ENCODE results near the gene REL.
A peak's percentile ranks its signal among the peaks of the same experiment; 100 is the strongest.

Gene REL

DNA sequence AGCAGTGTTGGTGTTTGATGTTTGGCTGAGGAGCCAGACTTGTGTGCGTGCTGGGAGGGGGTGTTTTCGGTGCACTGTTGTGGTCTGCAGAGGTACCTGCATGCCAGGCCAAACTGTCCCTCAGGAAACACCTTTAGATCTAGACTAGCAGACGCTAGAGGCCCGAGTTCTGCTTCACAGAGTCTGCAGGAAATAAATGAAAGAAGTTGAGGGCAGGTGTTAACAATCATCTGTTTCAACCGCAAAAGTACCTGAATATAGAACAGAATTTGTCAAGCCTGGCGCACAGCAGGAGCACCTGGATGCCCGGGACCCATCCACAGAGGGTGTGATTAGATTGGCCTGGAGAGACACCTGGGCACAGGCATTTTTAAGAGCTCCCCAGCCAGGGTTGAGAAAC is 40.5 kb upstream of the REL start:
- H3K36me3 ChIP-seq (ENCODE audit: insufficient read depth), result no peaks in the 10 kb centered on the region
- H3K9ac ChIP-seq, result no peak overlapping the region; the same call in 1 of the 2 replicates
- TF ChIP-seq, protein P1, sequence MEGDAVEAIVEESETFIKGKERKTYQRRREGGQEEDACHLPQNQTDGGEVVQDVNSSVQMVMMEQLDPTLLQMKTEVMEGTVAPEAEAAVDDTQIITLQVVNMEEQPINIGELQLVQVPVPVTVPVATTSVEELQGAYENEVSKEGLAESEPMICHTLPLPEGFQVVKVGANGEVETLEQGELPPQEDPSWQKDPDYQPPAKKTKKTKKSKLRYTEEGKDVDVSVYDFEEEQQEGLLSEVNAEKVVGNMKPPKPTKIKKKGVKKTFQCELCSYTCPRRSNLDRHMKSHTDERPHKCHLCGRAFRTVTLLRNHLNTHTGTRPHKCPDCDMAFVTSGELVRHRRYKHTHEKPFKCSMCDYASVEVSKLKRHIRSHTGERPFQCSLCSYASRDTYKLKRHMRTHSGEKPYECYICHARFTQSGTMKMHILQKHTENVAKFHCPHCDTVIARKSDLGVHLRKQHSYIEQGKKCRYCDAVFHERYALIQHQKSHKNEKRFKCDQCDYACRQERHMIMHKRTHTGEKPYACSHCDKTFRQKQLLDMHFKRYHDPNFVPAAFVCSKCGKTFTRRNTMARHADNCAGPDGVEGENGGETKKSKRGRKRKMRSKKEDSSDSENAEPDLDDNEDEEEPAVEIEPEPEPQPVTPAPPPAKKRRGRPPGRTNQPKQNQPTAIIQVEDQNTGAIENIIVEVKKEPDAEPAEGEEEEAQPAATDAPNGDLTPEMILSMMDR (conservative IDR thresholded peaks at IDR 0.05; ENCODE audit: low read depth, low read length), result no peak
- H3K79me2 ChIP-seq (ENCODE audit: insufficient read depth, low read depth), result no peaks in the 10 kb centered on the region
- peak overlapping the region; percentile 49 for H3K4me2 ChIP-seq
- no peak overlapping the region for H3K4me3 ChIP-seq (IDR thresholded peaks at IDR 0.05; ENCODE audit: insufficient read depth, low read depth, low read length)
- no peaks in the 10 kb centered on the region for H3K27me3 ChIP-seq (ENCODE audit: insufficient read depth, low read depth)
- peaks cover 53% of the 10 kb centered on the region for H3K4me1 ChIP-seq (ENCODE audit: low read depth, poor library complexity, severe bottlenecking)
- no peak overlapping the region; the same call in 1 of the 2 replicates for H2AFZ ChIP-seq (ENCODE audit: low read depth)
- H3K27ac ChIP-seq, result peak overlapping the region; percentile 19; the same call in 1 of the 2 replicates
- H4K20me1 ChIP-seq (ENCODE audit: insufficient read depth), result no peaks in the 10 kb centered on the region

- Histone ChIP-seq H3K4me2 (no peak overlapping the region), H2AFZ (ENCODE audit: low read depth) (no peak overlapping the region), H3K9ac (no peak overlapping the region), H3K27me3 (ENCODE audit: insufficient read depth, low read depth) (no peaks in the 10 kb centered on the region), H4K20me1 (ENCODE audit: insufficient read depth) (no peaks in the 10 kb centered on the region), H3K79me2 (ENCODE audit: insufficient read depth, low read depth) (no peaks in the 10 kb centered on the region), H3K27ac (no peak overlapping the region), H3K36me3 (ENCODE audit: insufficient read depth) (no peaks in the 10 kb centered on the region), H3K4me3 (IDR thresholded peaks at IDR 0.05; ENCODE audit: insufficient read depth, low read depth, low read length) (no peak overlapping the region), H3K4me1 (ENCODE audit: low read depth, poor library complexity, severe bottlenecking) (peaks cover 38% of the 10 kb centered on the region)
- TF ChIP-seq, protein P1 (conservative IDR thresholded peaks at IDR 0.05; ENCODE audit: low read depth, low read length), result no peak
Measured at GRCh38 chr2:60843006-60843405, 38.4 kb upstream of the REL start.

DNA sequence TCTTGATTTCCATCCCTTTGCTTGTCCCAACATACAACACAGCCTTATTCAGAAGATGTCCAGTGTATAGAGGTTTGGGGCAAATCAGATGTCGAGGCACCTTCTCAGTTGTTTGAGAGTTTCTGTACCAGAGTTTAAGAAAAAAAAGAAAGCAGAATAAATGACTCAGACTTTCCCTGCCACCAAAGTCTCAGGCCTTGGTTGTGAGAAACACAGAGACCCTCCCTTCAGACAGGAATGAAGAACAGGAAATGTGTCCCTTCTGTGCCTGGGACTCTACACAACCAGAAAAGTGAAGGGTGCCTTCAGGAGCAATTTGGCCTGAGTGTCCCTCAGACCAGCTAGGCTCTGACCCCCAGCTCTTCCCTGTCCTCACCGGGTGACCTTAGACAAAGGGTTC is 37.3 kb upstream of the REL start:
- H3K4me3 ChIP-seq (IDR thresholded peaks at IDR 0.05; ENCODE audit: insufficient read depth, low read depth, low read length), result no peak overlapping the region
- TF ChIP-seq, protein P1 (conservative IDR thresholded peaks at IDR 0.05; ENCODE audit: low read depth, low read length), result no peak
- peaks cover 34% of the 10 kb centered on the region for H3K4me1 ChIP-seq (ENCODE audit: low read depth, poor library complexity, severe bottlenecking)
- no peaks in the 10 kb centered on the region for H3K79me2 ChIP-seq (ENCODE audit: insufficient read depth, low read depth)
- H3K9ac ChIP-seq, result no peak overlapping the region
- H4K20me1 ChIP-seq (ENCODE audit: insufficient read depth), result no peaks in the 10 kb centered on the region
- no peak overlapping the region for H2AFZ ChIP-seq (ENCODE audit: low read depth)
- no peaks in the 10 kb centered on the region for H3K36me3 ChIP-seq (ENCODE audit: insufficient read depth)
- H3K27me3 ChIP-seq (ENCODE audit: insufficient read depth, low read depth), result no peaks in the 10 kb centered on the region
- H3K27ac ChIP-seq, result no peak overlapping the region
- no peak overlapping the region for H3K4me2 ChIP-seq

GRCh38 chr2:60847854-60848253 is 33.5 kb upstream of the REL start:
- Histone ChIP-seq H2AFZ (ENCODE audit: low read depth) (no peak overlapping the region), H4K20me1 (ENCODE audit: insufficient read depth) (no peaks in the 10 kb centered on the region), H3K36me3 (ENCODE audit: insufficient read depth) (no peaks in the 10 kb centered on the region), H3K27me3 (ENCODE audit: insufficient read depth, low read depth) (no peaks in the 10 kb centered on the region), H3K4me3 (IDR thresholded peaks at IDR 0.05; ENCODE audit: insufficient read depth, low read depth, low read length) (no peak overlapping the region), H3K4me2 (no peak overlapping the region), H3K4me1 (ENCODE audit: low read depth, poor library complexity, severe bottlenecking) (no peaks in the 10 kb centered on the region), H3K79me2 (ENCODE audit: insufficient read depth, low read depth) (no peaks in the 10 kb centered on the region), H3K9ac (no peak overlapping the region), H3K27ac (no peak overlapping the region)
- TF ChIP-seq, protein P1 (conservative IDR thresholded peaks at IDR 0.05; ENCODE audit: low read depth, low read length), result no peak
